Endothelial cell of umbilical vein (primary cell): Measurements from ENCODE around the gene SSTR5. TPM values are rescaled to one million over a fixed set of nuclear protein-coding genes. Genes with fewer than 3 reads are reported as not detected.

Experiments
- Bru-seq: library from RNA; stranded (reverse); fragments of 400-500 nt; gene quantifications from one replicate; lab custom pipeline; 2021; lab: Mats Ljungman, UMichigan
- BruChase-seq, 2 experiments: library from RNA; stranded (reverse); fragments of 400-500 nt; gene quantifications; one replicate each; lab custom pipeline; 2021; lab: Mats Ljungman, UMichigan
- BruUV-seq: library from RNA; stranded (reverse); fragments of 400-500 nt; replicated peaks from 2 replicates; lab custom pipeline; 2021; lab: Mats Ljungman, UMichigan
- CTCF ChIA-PET: fragments of 300-600, 350-600 bp; sonication (Branson Sonifier 250); formaldehyde crosslinking; loops from one replicate; lab custom pipeline; 2021; ENCODE audit warnings: antibody characterized with exemption, inconsistent platforms; lab: Charles Lee
- POLR2A ChIA-PET: fragments of 300-600, 350-600 bp; sonication (Branson Sonifier 250); formaldehyde crosslinking; loops from one replicate; lab custom pipeline; 2021; ENCODE audit warnings: antibody characterized with exemption, inconsistent platforms; lab: Charles Lee
- DNase-seq: peaks from one replicate; pipeline ENCODE4 v3.0.0-alpha.2; 2011; ENCODE audit warnings: low read depth, low spot score
- FAIRE-seq: peaks from 2 replicates; lab custom pipeline; 2011; peaks lifted over from hg19 to GRCh38; lab: Jason Lieb, UNC
- H2AFZ ChIP-seq: 2 replicates; pipeline ENCODE4 v1.6.0; 2012; ENCODE audit warnings: low read depth, low read length, control low read depth, inconsistent platforms
- H3K27ac ChIP-seq: 2 replicates; pipeline ENCODE4 v1.5.1; 2011; ENCODE audit warnings: low read depth, mild to moderate bottlenecking, control low read depth, low read length, moderate library complexity; ENCODE audit not compliant: insufficient read depth
- H3K27me3 ChIP-seq, 2 experiments: 2 replicates each; pipeline versions ENCODE4 v1.6.0 to v1.6.1; 2011; ENCODE audit warnings: low read length in 2 of 2, mixed read lengths in 1 of 2; ENCODE audit not compliant: control insufficient read depth in 2 of 2, insufficient read depth in 2 of 2
- H3K36me3 ChIP-seq, 2 experiments: 2 replicates in 1 of 2; 3 replicates in 1 of 2; pipeline ENCODE4 v1.5.1; 2011; ENCODE audit warnings: low read length in 2 of 2, mild to moderate bottlenecking in 1 of 2, moderate library complexity in 1 of 2; ENCODE audit not compliant: control insufficient read depth in 2 of 2, insufficient read depth in 2 of 2; ENCODE audit errors: extremely low read depth in 1 of 2
- H3K4me1 ChIP-seq: 3 replicates; pipeline ENCODE4 v1.5.1; 2011; ENCODE audit warnings: mild to moderate bottlenecking, low read length; ENCODE audit not compliant: control insufficient read depth, insufficient read depth; ENCODE audit errors: extremely low read depth
- H3K4me2 ChIP-seq: 2 replicates; pipeline ENCODE4 v1.6.1; 2011; ENCODE audit warnings: low read length, control low read depth, mixed read lengths; ENCODE audit not compliant: insufficient read depth
- H3K4me3 ChIP-seq, 3 experiments: fragments of 200-600 bp in 1 of 3; sonication (generic), shearing (Covaris generic) in 1 of 3; replicated peaks in 1 of 3; 2 replicates each; pipeline ENCODE4 v1.5.1; 2011 to 2016; ENCODE audit warnings: control low read depth in 3 of 3, low read length in 3 of 3, mild to moderate bottlenecking in 2 of 3, inconsistent platforms in 1 of 3, low read depth in 1 of 3, moderate library complexity in 1 of 3; ENCODE audit not compliant: insufficient read depth in 1 of 3
- H3K79me2 ChIP-seq: 2 replicates; pipeline ENCODE4 v1.6.0; 2012; ENCODE audit warnings: low read length, inconsistent platforms; ENCODE audit not compliant: control insufficient read depth, insufficient read depth
- H3K9ac ChIP-seq: replicated peaks from 2 replicates; pipeline ENCODE3; 2011; ENCODE audit warnings: low read length, control low read depth; ENCODE audit not compliant: insufficient read depth; ENCODE audit errors: extremely low read depth
- H3K9me1 ChIP-seq: replicated peaks from 3 replicates; pipeline ENCODE4 v1.6.0; 2011; ENCODE audit warnings: mild to moderate bottlenecking, low read length; ENCODE audit not compliant: control insufficient read depth, insufficient read depth; ENCODE audit errors: extremely low read depth
- H3K9me3 ChIP-seq: replicated peaks from 2 replicates; pipeline ENCODE4 v1.5.1; 2012; ENCODE audit warnings: low read length, inconsistent platforms; ENCODE audit not compliant: control insufficient read depth, insufficient read depth
- H4K20me1 ChIP-seq: replicated peaks from 2 replicates; pipeline ENCODE3; 2011; ENCODE audit warnings: mild to moderate bottlenecking, low read length; ENCODE audit not compliant: control insufficient read depth, insufficient read depth; ENCODE audit errors: extremely low read depth
- FOS ChIP-seq: IDR thresholded peaks from 2 replicates; pipeline ENCODE4 v1.6.1; 2011; ENCODE audit warnings: mild to moderate bottlenecking, low read length, moderate library complexity, borderline replicate concordance; ENCODE audit not compliant: insufficient read depth
- POLR2AphosphoS5 ChIP-seq: IDR thresholded peaks from 2 replicates; pipeline ENCODE4 v1.6.1; 2012; ENCODE audit warnings: low read depth, mild to moderate bottlenecking, control low read depth, low read length, moderate library complexity; ENCODE audit not compliant: insufficient read depth
- dilution Hi-C: fragments of 300-500 bp; cut with MboI; formaldehyde crosslinking; loops from one replicate; pipeline ENCODE4 v1.15.0; 2019; ENCODE audit warnings: low sequenced_read_pairs; ENCODE audit not compliant: extremely low pct_ligation_motif_present
- intact Hi-C: fragments of 100-400 bp; cut with micrococcal nuclease; formaldehyde crosslinking; loops from one replicate; pipeline ENCODE4 v1.10.0; 2022
- long read RNA-seq: library from polyadenylated mRNA; stranded (forward); transcript quantifications from one replicate; pipeline ENCODE4 v2.0.0, GENCODE V29; 2021
- polyA minus RNA-seq, 3 experiments: library from RNA; depleted of rRNA, polyadenylated mRNA; stranded (reverse); fragments of >200 nt; gene quantifications; 1 replicate in 1 of 3; 2 replicates in 2 of 3; pipeline ENCODE4 v1.2.3, GENCODE V29; 2011
- polyA plus RNA-seq, 4 experiments: library from polyadenylated mRNA; depleted of rRNA in 3 of 4; stranded (reverse) in 3 of 4; unstranded in 1 of 4; fragments of >200 nt; gene quantifications; 2 replicates each; pipeline versions ENCODE4 v1.2.1 to v1.2.3, GENCODE V29; 2011 to 2012; ENCODE audit warnings: missing spikeins in 1 of 4
- total RNA-seq: library from RNA; stranded (reverse); gene quantifications from 2 replicates; pipeline ENCODE4 v1.2.3, GENCODE V29; 2021
- TF ChIP-seq, protein P1 (sequence below), 2 donors: IDR thresholded peaks; 1 replicate in 1 of 2; 2 replicates in 1 of 2; pipeline ENCODE4 v1.5.1; 2011; ENCODE audit warnings: low read length in 2 of 2, mild to moderate bottlenecking in 2 of 2, moderate library complexity in 2 of 2, control low read depth in 1 of 2, inconsistent platforms in 1 of 2, low read depth in 1 of 2; ENCODE audit not compliant: insufficient read depth in 1 of 2; ENCODE audit errors: extremely low read depth in 1 of 2
- TF ChIP-seq, protein P2 (sequence below): IDR thresholded peaks from 2 replicates; pipeline ENCODE4 v1.6.1; 2011; ENCODE audit not compliant: insufficient read depth, insufficient read length

Gene SSTR5
- total RNA-seq (0.24 TPM in 1 of 2 replicates, not detected in the other), polyA plus RNA-seq (0.52 and 0.65 TPM in 2 replicates), polyA minus RNA-seq (0.13 and 0.39 TPM in 2 replicates), Bru-seq, nascent RNA (not detected), BruChase-seq, experiment 1, labeled RNA remaining after a 6-hour chase (not detected), BruChase-seq, experiment 2, labeled RNA remaining after a 2-hour chase (not detected)
- 0.17 TPM in 2 replicates for polyA plus RNA-seq (2011; cell fraction: cytosol; rRNA removed)
- polyA plus RNA-seq (2011; cell fraction: nucleus; rRNA removed) = 0.25 and 0.29 TPM in 2 replicates
- 0.20 and 0.94 TPM in 2 replicates for polyA plus RNA-seq (2012)
- 0.72 TPM for polyA minus RNA-seq (2011; cell fraction: cytosol; rRNA and poly(A)+ RNA removed)
- 0.34 TPM in 1 of 2 replicates, not detected in the other for polyA minus RNA-seq (2011; cell fraction: nucleus; rRNA and poly(A)+ RNA removed)
- long read RNA-seq = 0 reads

DNA sequence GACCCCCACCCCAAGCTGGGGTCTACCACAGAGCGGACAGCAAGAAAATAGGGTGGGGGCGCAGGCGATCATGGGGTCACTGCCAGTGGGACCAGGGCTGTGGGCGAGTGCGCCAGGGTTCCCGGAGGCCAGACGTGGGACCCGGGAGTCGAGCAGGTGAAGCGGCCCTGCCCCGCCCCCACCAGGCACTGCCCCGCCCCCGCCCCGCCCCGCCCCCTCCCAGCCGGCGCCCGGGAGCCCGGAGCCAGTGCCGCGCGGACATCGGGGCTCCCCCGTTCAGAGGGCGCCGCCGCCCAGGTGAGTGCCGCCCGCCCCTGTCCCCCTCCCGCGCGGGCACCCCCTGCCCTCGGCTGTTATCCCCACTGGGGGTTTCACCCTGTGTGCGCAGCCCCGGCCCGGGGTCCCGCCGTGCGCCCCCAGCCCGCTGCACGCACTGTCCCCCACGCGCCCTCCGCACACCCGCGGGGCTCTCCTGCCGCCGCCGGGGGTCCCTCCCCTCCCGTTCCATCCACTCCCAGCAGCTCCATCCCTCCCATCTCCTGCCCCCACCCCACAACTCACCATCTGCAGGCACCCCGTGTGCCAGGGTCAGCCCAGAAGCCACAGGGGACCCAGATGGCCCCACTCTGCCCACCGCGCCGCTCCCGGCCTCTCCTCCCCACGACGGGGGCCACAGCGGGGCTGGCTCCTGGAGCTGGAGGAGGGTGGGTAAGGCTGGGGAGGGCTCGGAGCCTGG, at the start of gene SSTR5:
Gene SSTR5 (plus strand): TSS at position 222 of the 736 bp plus-strand sequence. CDS start 6,122 bp downstream, outside the sequence.
- Histone ChIP-seq H3K4me3 (no peak within 1 kb of the TSS), H4K20me1 (no peaks in the 10 kb centered on the region), H3K4me1 (no peaks in the 10 kb centered on the region), H3K9me3 (no peaks in the 10 kb centered on the region), H3K9ac (no peak within 1 kb of the TSS), H3K27ac (no peak within 1 kb of the TSS), H3K4me2 (no peak within 1 kb of the TSS), H3K79me2 (no peaks in the 10 kb centered on the region), H3K36me3 (no peaks in the 10 kb centered on the region), H2AFZ (no peak within 1 kb of the TSS), H3K27me3 (peaks cover 10 to 16% of the 10 kb centered on the region in 2 experiments), H3K9me1 (no peaks in the 10 kb centered on the region)
- DNase-seq (no peak), FAIRE-seq (no peak)
- POLR2A ChIA-PET = no interaction called here
- dilution Hi-C loops (no loop called here), intact Hi-C loops (no loop called here)
- BruUV-seq = no TSS peak
- CTCF ChIA-PET = interaction anchor here (2.8 kb wide), 1 partner anchor 15 kb away, joined by 11 read pairs; no protein-coding TSS in a partner anchor
- TF ChIP-seq, protein P1, sequence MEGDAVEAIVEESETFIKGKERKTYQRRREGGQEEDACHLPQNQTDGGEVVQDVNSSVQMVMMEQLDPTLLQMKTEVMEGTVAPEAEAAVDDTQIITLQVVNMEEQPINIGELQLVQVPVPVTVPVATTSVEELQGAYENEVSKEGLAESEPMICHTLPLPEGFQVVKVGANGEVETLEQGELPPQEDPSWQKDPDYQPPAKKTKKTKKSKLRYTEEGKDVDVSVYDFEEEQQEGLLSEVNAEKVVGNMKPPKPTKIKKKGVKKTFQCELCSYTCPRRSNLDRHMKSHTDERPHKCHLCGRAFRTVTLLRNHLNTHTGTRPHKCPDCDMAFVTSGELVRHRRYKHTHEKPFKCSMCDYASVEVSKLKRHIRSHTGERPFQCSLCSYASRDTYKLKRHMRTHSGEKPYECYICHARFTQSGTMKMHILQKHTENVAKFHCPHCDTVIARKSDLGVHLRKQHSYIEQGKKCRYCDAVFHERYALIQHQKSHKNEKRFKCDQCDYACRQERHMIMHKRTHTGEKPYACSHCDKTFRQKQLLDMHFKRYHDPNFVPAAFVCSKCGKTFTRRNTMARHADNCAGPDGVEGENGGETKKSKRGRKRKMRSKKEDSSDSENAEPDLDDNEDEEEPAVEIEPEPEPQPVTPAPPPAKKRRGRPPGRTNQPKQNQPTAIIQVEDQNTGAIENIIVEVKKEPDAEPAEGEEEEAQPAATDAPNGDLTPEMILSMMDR (IDR thresholded peaks at IDR 0.05; ENCODE audit: extremely low read depth in 1 of 2, insufficient read depth in 1 of 2, low read depth in 1 of 2, low read length in 2 of 2) = no peak
- TF ChIP-seq, protein P2, sequence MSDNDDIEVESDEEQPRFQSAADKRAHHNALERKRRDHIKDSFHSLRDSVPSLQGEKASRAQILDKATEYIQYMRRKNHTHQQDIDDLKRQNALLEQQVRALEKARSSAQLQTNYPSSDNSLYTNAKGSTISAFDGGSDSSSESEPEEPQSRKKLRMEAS = no peak
- TF ChIP-seq POLR2AphosphoS5 = no peak
- no peak for TF ChIP-seq FOS
